Right ventricle myocardium inferior (tissue), 1 donor: ENCODE data around the gene MGAT4C. TPM values are rescaled to one million over a fixed set of nuclear protein-coding genes. Genes with fewer than 3 reads are reported as not detected.

Experiments used
- ATAC-seq: fragments of 200-7000 bp; cut with Tn5 transposase; one replicate; pipeline ENCODE4 v1.9.1; 2020; ENCODE audit warnings: mild to moderate bottlenecking, moderate library complexity
- DNase-seq: peaks from one replicate; pipeline ENCODE4 v3.0.0; 2021; ENCODE audit errors: missing footprints
- intact Hi-C: fragments of 100-400 bp; cut with DNase I; formaldehyde crosslinking; loops from one replicate; pipeline ENCODE4 v1.11.0; 2022
- total RNA-seq: library from RNA; stranded (reverse); fragmentation: NEBNext Ultra II Directional; extraction: Animal tissue kit (Norgen Biotek cat#: 25700); gene quantifications from one replicate; pipeline ENCODE4 v1.2.1, GENCODE V29; 2021
- donor health status: DM: no; HTN: yes; CAD: no; lungs with severe emphysema.

MGAT4C gene
- total RNA-seq, 1 donor from 2014 or later: 4.4 TPM

- DNase-seq (no peak), ATAC-seq (no peak)
- intact Hi-C loops: no loop called here
Measured at GRCh38 chr12:86234316-86234855, 21.8 kb downstream of the MGAT4C start.

DNA sequence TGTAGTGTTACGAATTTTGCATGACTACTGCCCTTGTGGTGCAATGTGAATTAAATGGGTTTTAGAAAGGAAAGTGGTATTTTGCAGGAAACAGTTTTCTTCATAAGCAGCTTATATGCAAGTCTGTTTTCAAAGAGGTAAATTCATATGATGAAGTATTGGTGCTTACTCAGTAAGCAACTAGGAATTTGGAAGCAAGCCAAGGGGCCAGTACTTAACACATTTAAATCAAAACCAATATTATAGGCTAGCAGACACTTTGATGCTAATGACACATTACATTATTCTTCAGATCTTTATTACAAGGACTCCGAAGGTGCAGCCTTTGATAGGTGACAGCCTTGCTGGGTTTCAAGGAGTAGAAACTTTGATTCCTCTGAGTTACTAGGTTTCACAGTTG is 23.1 kb downstream of the MGAT4C start:
- intact Hi-C loops: no loop called here
- DNase-seq: no peak
- no peak for ATAC-seq

DNA sequence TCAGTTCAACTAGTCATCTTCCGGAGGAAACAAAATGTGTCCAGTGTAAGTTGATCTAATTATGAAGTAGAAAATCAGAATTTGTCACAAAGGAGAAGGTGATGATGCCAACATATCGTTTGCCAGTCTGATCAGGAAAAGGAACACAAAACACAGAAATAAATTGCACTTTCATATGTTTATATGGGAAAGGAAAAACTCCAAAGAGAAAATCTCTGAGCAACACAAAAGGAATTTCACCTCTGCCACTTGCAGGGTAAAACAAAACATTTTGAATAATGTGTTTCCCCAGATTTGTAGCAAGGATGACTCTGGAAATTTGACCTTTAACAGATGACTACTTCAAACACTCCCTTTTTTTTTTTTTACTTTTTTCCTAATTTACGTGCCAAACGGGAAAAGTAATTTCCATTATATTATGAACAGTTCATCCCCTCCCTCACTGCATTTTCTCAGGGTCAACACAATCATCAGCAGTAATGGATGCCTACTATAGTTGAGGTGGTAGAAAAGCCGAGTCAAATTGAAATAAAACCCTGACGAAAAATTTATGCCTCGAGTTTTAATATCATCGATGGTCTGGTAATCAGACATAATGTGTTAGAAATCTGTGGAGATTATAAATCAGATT is 25.6 kb downstream of the MGAT4C start:
- ATAC-seq: no peak
- intact Hi-C loops: no loop called here
- DNase-seq: no peak

DNA sequence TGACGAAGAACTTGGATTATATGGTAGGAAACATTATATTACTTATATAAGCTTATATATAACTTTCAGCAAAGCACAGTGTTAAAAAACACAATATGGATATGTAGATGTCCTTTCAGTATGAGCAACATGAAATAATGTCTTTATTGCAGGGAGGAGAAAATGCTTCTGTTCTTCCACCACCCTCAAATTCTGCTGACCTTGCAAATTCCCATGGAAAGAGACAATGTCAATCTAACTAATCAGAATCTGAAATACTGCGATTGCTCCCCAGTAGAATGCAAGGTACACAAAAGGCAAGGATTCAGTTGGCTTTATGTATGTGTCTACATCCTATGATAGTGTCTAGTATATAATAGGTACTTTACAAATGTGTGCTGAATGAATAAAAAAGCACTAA is 26.4 kb downstream of the MGAT4C start:
- no peak for ATAC-seq
- intact Hi-C loops: no loop called here

GRCh38 chr12:86228656-86229055 is 27.5 kb downstream of the MGAT4C start:
- DNase-seq: no peak
- ATAC-seq: no peak
- intact Hi-C loops: no loop called here

More for the DNA sequence above, 26.4 kb downstream of the MGAT4C start:
- DNase-seq: no peak

DNA sequence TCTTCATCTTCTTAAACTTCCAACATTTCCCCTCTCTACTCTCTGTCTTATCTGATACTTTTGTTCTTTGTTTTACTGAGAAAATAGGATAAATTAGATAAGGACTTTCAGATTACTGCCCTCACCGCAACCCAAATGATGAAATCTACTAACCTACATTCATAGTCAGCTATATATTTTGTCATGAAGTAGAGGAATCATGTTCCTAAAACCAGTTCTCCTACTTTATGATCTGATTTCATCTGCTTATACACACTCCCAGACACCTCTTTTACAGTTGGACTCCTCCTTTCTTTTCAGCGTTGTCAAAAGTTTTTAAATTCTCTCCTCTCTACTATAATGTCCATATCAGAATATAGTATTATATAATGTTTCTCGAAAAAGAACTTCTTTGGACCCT is 29.7 kb downstream of the MGAT4C start:
- intact Hi-C loops: no loop called here
- no peak for ATAC-seq
- DNase-seq: no peak

DNA sequence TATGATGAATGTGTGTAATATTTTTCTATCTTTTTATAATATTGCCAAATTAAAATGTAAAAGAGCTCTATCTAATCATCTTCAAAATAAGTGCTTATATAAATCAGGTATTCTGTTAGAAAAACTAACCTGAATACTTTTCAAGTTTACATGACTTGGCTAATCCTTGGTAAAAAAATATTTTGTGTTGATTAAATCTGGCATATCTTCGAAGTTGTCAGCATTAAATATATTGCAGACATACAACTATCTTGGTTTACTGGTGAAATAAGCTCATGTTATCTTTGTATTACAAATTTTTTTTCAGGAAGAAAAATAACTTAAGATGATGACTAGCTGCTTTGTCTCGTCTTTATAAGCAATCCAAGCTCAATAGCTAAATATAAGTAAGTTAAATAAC is 39.6 kb downstream of the MGAT4C start:
- DNase-seq (no peak), ATAC-seq (no peak)
- intact Hi-C loops: no loop called here

DNA sequence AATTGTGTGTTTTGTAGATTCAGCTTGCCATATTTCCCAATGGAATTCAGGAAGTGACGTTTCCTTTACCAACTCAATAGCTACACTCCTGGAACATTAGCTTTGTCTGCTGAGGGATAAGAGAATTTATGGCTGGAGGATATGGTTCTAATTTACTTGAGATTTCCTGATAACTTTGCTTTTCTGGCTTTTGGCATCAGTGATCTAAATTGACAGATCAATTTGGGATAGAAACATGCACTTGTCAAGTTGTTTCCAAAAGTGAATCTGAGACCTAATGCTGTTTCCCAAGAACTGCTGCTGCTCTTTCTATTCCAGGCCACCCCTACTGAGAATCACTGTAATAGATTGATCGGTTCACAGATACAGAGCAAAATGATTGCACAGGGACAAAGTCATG is 43.2 kb downstream of the MGAT4C start:
- intact Hi-C loops: no loop called here
- DNase-seq (no peak), ATAC-seq (no peak)

DNA sequence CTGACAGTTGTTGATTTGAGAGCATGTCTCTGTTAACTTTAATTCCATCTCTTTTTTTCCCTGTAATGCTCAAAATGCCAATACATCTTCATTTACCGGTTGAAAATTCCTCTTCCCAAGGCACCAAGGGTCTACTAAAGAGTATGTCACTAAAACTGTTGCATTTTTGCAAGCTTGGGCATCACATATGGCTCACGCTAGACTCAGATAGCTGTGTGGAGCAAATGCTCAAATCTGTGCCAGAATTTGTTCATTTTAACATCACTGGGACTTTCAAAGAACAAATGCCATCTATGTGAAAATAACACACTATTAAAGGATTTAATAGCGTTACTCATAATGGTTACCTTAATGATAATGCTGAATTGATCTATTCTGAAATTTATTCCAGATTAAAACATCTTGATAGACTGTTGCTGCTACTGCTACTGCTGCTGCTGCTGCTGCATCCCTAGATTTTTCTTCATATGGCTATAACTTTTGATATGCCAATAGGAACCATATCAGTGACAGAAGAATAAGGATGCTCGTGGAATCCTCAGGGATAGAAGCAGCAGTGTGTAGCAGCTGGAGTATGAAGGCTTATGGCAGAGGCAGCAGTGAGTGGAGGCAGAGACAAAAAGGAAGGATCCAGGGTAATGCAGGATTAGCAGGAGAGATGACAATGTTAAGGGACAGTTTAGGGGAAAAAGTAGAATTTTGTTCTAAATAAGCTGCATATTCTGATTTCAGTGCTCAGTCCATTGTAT is 57.3 kb downstream of the MGAT4C start:
- intact Hi-C loops: no loop called here
- ATAC-seq (no peak), DNase-seq (no peak)

DNA sequence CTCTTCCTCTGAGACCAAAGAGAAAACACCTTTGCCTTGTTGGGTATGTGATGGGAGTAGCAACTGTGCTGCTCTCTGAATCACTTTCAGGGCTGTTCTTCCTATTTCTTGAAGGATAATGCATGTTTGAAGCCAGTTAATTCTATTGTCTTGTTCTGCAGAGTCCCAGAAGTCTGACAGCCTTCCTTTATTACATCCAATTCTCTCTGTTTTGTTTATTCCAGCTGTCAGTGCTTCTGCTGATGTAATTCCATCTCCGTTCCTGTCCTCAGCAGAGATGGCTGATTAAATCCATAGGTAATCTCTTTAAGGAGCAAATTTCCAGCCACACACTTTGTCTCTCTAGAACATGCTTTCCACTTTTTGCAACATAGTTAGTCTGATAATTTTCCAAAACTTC is 59.7 kb downstream of the MGAT4C start:
- intact Hi-C loops: no loop called here
- ATAC-seq: no peak
- DNase-seq: no peak

GRCh38 chr12:86194721-86195120 is 61.5 kb downstream of the MGAT4C start:
- ATAC-seq (no peak), DNase-seq (no peak)
- intact Hi-C loops: no loop called here

DNA sequence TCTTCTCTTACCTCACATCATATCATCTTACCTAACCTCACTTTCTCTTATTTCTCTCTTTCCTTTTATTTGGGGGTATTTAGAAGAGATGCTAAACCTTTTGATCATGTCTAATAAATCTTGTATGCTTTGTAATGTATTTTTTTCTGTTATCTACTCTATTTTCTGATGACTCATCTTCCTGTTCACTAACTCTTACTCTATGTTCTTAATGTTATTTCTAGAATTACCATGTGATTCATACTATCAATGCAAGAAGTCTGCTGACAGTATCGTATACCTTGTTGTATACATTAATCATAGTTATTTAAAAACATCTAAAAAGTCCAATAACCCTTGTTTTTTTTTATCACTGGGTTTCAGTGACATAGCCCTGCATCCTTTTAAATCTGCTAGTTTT is 62.3 kb downstream of the MGAT4C start:
- intact Hi-C loops: no loop called here
- DNase-seq (no peak), ATAC-seq (no peak)

GRCh38 chr12:86188226-86188625 is 68.0 kb downstream of the MGAT4C start:
- no peak for ATAC-seq
- no peak for DNase-seq
- intact Hi-C loops: no loop called here

DNA sequence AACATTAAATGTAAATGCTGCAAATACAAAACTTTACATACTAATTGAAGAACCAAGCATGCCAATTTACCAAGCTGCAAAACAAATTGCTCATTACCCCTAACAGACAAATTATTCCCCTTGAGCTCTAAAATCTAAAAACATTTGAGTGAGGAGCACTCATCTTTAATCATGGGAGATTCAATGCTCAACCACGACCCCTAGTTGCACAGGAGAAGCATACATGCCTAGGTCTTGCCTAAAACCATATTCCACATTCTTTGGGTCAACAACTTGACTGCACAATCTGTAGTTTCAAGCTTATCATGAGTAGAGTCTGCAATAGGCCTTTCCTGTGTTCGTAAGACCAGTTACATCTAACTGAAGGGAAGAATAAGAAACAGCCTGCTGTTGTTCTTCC is 69.7 kb downstream of the MGAT4C start:
- intact Hi-C loops: no loop called here
- ATAC-seq (no peak), DNase-seq (no peak)

- no peak for ATAC-seq
- no peak for DNase-seq
- intact Hi-C loops: no loop called here
Measured at GRCh38 chr12:86179855-86180254, 76.3 kb downstream of the MGAT4C start.

DNA sequence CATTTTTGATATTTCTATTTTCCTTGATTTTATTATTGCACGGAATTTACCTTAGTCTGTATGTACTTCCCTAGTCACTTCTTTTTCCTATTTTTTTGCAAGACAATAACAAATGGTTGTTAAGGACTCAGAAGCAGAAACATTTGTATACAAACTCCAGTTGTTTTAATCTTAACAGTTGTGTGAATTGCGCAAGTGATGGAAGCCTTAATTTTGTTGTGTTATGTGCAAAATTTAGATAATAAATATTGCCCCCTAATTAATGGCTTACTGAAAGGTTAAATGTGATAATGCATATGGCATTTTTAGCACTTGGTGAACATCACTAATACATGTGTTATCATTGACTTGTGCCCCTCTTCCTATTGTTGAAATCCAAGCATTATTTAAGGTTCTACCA is 82.0 kb downstream of the MGAT4C start:
- ATAC-seq: no peak
- no peak for DNase-seq
- intact Hi-C loops: no loop called here

DNA sequence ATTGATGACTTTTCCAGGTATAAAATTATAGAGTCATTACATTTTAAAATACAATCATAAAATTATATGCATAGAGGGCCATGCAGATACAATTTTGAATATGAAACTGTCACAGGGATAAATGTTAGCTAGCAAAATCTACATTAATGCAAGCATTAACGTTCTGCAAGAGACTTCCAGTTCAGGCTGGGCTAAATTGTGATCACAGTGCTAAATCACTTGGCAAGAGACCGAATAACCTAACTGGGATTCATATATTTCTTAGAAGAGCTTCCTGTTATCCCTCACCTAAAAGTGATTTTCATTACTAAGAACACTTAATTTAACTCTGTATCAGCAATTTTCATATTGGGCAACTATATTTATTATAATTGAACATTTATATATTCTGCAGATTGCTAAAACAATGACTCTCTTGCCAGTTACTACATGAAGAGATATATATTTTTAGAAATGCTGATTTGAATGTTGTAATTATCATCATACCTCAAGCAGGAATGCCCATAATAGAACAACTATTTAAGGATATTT is 83.2 kb downstream of the MGAT4C start:
- intact Hi-C loops: no loop called here
- DNase-seq (no peak), ATAC-seq (no peak)

- intact Hi-C loops: no loop called here
- DNase-seq (no peak), ATAC-seq (no peak)
Measured at GRCh38 chr12:86170051-86170450, 86.1 kb downstream of the MGAT4C start.

DNA sequence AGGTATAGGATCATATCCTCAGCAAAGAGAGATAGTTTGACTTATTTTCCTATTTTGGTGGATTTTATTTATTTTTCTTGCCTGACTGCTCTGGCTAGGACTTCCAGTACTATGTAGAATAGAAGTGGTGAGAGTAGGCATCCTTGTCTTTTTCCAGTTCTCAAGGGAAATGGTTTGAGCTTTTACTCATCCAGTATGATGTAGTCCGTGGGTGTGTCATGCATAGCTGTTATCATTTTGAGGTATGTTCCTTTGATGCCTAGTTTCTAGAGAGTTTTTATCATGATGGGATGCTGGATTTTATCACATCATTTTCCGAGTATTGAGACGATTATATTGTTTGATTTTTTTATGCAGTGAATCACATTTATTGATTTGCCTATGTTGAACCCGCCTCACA is 97.2 kb downstream of the MGAT4C start:
- ATAC-seq (no peak), DNase-seq (no peak)
- intact Hi-C loops: no loop called here

- intact Hi-C loops: no loop called here
- DNase-seq (no peak), ATAC-seq (no peak)
Measured at GRCh38 chr12:86154620-86155019, 101.6 kb downstream of the MGAT4C start.
